Lower leg skin (tissue), 3 donors: ENCODE data around the gene NKIRAS1.

ENCODE experiments used
- POLR2A ChIP-seq, 2 donors: fragments of 450-650 bp; IDR thresholded peaks; one replicate each; pipeline ENCODE4 v1.6.1; 2016 to 2017; ENCODE audit warnings: antibody characterized with exemption in 2 of 2, mild to moderate bottlenecking in 1 of 2, moderate library complexity in 1 of 2
- TF ChIP-seq, protein P1 (sequence below), 3 donors: fragments of 450-650 bp; IDR thresholded peaks; one replicate each; pipeline ENCODE4 v1.5.1; 2016; ENCODE audit warnings: antibody characterized with exemption in 3 of 3, mild to moderate bottlenecking in 3 of 3, moderate library complexity in 2 of 3

GRCh38 chr3:23867400-23867799 lies 49.4 kb downstream of the NKIRAS1 start:
- TF ChIP-seq, protein P1, sequence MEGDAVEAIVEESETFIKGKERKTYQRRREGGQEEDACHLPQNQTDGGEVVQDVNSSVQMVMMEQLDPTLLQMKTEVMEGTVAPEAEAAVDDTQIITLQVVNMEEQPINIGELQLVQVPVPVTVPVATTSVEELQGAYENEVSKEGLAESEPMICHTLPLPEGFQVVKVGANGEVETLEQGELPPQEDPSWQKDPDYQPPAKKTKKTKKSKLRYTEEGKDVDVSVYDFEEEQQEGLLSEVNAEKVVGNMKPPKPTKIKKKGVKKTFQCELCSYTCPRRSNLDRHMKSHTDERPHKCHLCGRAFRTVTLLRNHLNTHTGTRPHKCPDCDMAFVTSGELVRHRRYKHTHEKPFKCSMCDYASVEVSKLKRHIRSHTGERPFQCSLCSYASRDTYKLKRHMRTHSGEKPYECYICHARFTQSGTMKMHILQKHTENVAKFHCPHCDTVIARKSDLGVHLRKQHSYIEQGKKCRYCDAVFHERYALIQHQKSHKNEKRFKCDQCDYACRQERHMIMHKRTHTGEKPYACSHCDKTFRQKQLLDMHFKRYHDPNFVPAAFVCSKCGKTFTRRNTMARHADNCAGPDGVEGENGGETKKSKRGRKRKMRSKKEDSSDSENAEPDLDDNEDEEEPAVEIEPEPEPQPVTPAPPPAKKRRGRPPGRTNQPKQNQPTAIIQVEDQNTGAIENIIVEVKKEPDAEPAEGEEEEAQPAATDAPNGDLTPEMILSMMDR (IDR thresholded peaks at IDR 0.05) = no peak
- no peak for TF ChIP-seq POLR2A (IDR thresholded peaks at IDR 0.05)
